Smooth muscle cell of the brain vasculature (primary cell): ENCODE results near the gene GABRR3.

Experiments used
- DNase-seq: peaks from one replicate; pipeline ENCODE4 v3.0.0-alpha.2; 2012; ENCODE audit warnings: low read depth, low spot score

The GABRR3 gene

GRCh38 chr3:97957617-97958311 is 77.4 kb downstream of the GABRR3 start:
- DNase-seq: no peak

GRCh38 chr3:97956051-97956450 is 79.1 kb downstream of the GABRR3 start:
- no peak for DNase-seq

GRCh38 chr3:97954228-97954827 is 80.8 kb downstream of the GABRR3 start:
- DNase-seq: no peak

- no peak for DNase-seq
These were observed 82.2 kb downstream of the GABRR3 start for GRCh38 chr3:97952872-97953271.

- DNase-seq: no peak
These were observed 82.8 kb downstream of the GABRR3 start for GRCh38 chr3:97952280-97952679.

GRCh38 chr3:97950360-97950759 is 84.8 kb downstream of the GABRR3 start:
- DNase-seq: no peak

- DNase-seq: no peak
These were observed 85.4 kb downstream of the GABRR3 start for GRCh38 chr3:97949743-97950142.

GRCh38 chr3:97949110-97949485 is 86.0 kb downstream of the GABRR3 start:
- DNase-seq: no peak

GRCh38 chr3:97948351-97949109 is 86.6 kb downstream of the GABRR3 start:
- DNase-seq: no peak

- no peak for DNase-seq
These were observed 92.1 kb downstream of the GABRR3 start for GRCh38 chr3:97942801-97943546.

- DNase-seq: no peak
These were observed 95.1 kb downstream of the GABRR3 start for GRCh38 chr3:97940034-97940433.

GRCh38 chr3:97939401-97939800 is 95.7 kb downstream of the GABRR3 start:
- no peak for DNase-seq

GRCh38 chr3:97938444-97938843 is 96.7 kb downstream of the GABRR3 start:
- no peak for DNase-seq

GRCh38 chr3:97937205-97937604 is 97.9 kb downstream of the GABRR3 start:
- DNase-seq: no peak

- no peak for DNase-seq
These were observed 99.3 kb downstream of the GABRR3 start for GRCh38 chr3:97935842-97936241.
